NB4 (cell line): ENCODE measurements around the gene NXN.

Experiments used
- CTCF ChIP-seq: IDR thresholded peaks from one replicate; pipeline ENCODE4 v1.5.1; 2012; ENCODE audit warnings: low read depth, low read length
- POLR2A ChIP-seq: IDR thresholded peaks from 2 replicates; pipeline ENCODE4 v1.6.1; 2011; ENCODE audit warnings: mild to moderate bottlenecking; ENCODE audit not compliant: insufficient read length; ENCODE audit errors: extremely low read depth
- TF ChIP-seq, protein P1 (sequence below): IDR thresholded peaks from 2 replicates; pipeline ENCODE4 v1.6.1; 2011; ENCODE audit warnings: low read depth, low read length

GRCh38 chr17:916315-916714 lies 63.3 kb downstream of the NXN start:
- no peak for TF ChIP-seq CTCF
- TF ChIP-seq, protein P1, sequence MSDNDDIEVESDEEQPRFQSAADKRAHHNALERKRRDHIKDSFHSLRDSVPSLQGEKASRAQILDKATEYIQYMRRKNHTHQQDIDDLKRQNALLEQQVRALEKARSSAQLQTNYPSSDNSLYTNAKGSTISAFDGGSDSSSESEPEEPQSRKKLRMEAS = no peak
- TF ChIP-seq POLR2A = no peak
